ENCODE results near the gene CD80. TPM values are rescaled to one million over a fixed set of nuclear protein-coding genes. Genes with fewer than 3 reads are reported as not detected.

CD80 gene
- total RNA-seq: under 0.01 TPM in 1 of 2 replicates, not detected in the other

GRCh38 chr3:119559441-119559963 lies at the start of gene CD80:
TSS of gene CD80 (minus strand) at chr3:119559614. CDS start at chr3:119557728, 1,886 bp downstream.

GRCh38 chr3:119597548-119598288 lies 38.3 kb upstream of the CD80 start, which contains the start of gene PLA1A:
TSS of gene PLA1A (plus strand) at chr3:119597885. CDS start at chr3:119597914, 29 bp downstream.

GRCh38 chr3:119579366-119580066 lies 20.1 kb upstream of the CD80 start, which contains the start of gene ADPRH:
TSS of gene ADPRH (plus strand) at chr3:119579492. CDS start at chr3:119582170, 2,678 bp downstream.

GRCh38 chr3:119498186-119499011 lies 61.0 kb downstream of the CD80 start, which contains the start of gene TIMMDC1:
TSS of gene TIMMDC1 (plus strand) at chr3:119498547. CDS start at chr3:119498734, 187 bp downstream.

Other genes starting within 250 kb of the CD80 start
- gene TMEM39A, start 96.0 kb downstream of the CD80 start, total RNA-seq: 21.1 and 29.6 TPM in 2 replicates
- 18.1 and 19.2 TPM in 2 replicates for gene POGLUT1, start 90.7 kb downstream of the CD80 start, total RNA-seq
- gene TIMMDC1, start 61.1 kb downstream of the CD80 start, total RNA-seq: 45.5 and 57.3 TPM in 2 replicates
- gene ADPRH, start 19.9 kb upstream of the CD80 start, total RNA-seq: 1.1 and 1.7 TPM in 2 replicates
- gene PLA1A, start 38.3 kb upstream of the CD80 start, total RNA-seq: under 0.01 and 0.96 TPM in 2 replicates
- gene POPDC2, start 101.0 kb upstream of the CD80 start, total RNA-seq: not detected in 2 replicates
- 11.3 and 13.3 TPM in 2 replicates for gene COX17, start 117.8 kb upstream of the CD80 start, total RNA-seq
- gene CFAP91, start 143.4 kb upstream of the CD80 start, total RNA-seq: 0.48 TPM in 1 of 2 replicates, not detected in the other
- not detected in 2 replicates for gene NR1I2, start 222.5 kb upstream of the CD80 start, total RNA-seq

Measured in tracheal epithelial cell (primary cell).